H9 (cell line): Measurements from ENCODE around the gene KIAA1671. TPM values are rescaled to one million over a fixed set of nuclear protein-coding genes. Genes with fewer than 3 reads are reported as not detected.

Source experiments
- DNase-seq: peaks from one replicate; pipeline ENCODE4 v3.0.0-alpha.2; 2017
- H2AFZ ChIP-seq: one replicate; pipeline ENCODE4 v1.6.1; 2013; ENCODE audit warnings: mild to moderate bottlenecking, low read length, control low read depth, moderate library complexity
- H2AK5ac ChIP-seq: 2 replicates; pipeline ENCODE4 v1.6.1; 2013; ENCODE audit warnings: low read length, control low read depth, mixed read lengths; ENCODE audit not compliant: insufficient read length
- H2BK120ac ChIP-seq: one replicate; pipeline ENCODE4 v1.6.1; 2013; ENCODE audit warnings: low read depth, mild to moderate bottlenecking, low read length, control low read depth, inconsistent platforms; ENCODE audit not compliant: poor library complexity, severe bottlenecking
- H2BK12ac ChIP-seq: 2 replicates; pipeline ENCODE4 v1.6.1; 2013; ENCODE audit warnings: low read length, control low read depth, mixed read lengths, low read depth; ENCODE audit not compliant: insufficient read length
- H2BK15ac ChIP-seq: 2 replicates; pipeline ENCODE4 v1.6.1; 2013; ENCODE audit warnings: low read depth, low read length, control low read depth
- H2BK20ac ChIP-seq: one replicate; pipeline ENCODE4 v1.6.1; 2013; ENCODE audit warnings: low read depth, mild to moderate bottlenecking, low read length, control low read depth, inconsistent platforms; ENCODE audit not compliant: poor library complexity, severe bottlenecking
- H2BK5ac ChIP-seq: 2 replicates; pipeline ENCODE4 v1.6.1; 2013; ENCODE audit warnings: low read length, control low read depth, mixed read lengths; ENCODE audit not compliant: insufficient read length
- H3K14ac ChIP-seq: 2 replicates; pipeline ENCODE4 v1.6.1; 2013; ENCODE audit warnings: low read length, control low read depth; ENCODE audit not compliant: insufficient read depth
- H3K18ac ChIP-seq: 2 replicates; pipeline ENCODE4 v1.6.1; 2013; ENCODE audit warnings: low read depth, mild to moderate bottlenecking, mixed read lengths, low read length, control low read depth; ENCODE audit not compliant: insufficient read length
- H3K23ac ChIP-seq: 2 replicates; pipeline ENCODE4 v1.6.1; 2013; ENCODE audit warnings: low read length, control low read depth, mixed read lengths, low read depth; ENCODE audit not compliant: insufficient read length
- H3K23me2 ChIP-seq: 2 replicates; pipeline ENCODE4 v1.6.1; 2013; ENCODE audit warnings: low read depth, mild to moderate bottlenecking, mixed read lengths, low read length, control low read depth; ENCODE audit not compliant: insufficient read length, poor library complexity, severe bottlenecking
- H3K27ac ChIP-seq: 2 replicates; pipeline ENCODE4 v1.5.1; 2013; ENCODE audit warnings: low read length, control low read depth, mixed read lengths, low read depth; ENCODE audit not compliant: insufficient read length
- H3K27me3 ChIP-seq: 2 replicates; pipeline ENCODE4 v1.6.1; 2013; ENCODE audit warnings: low read length, control low read depth, inconsistent platforms; ENCODE audit not compliant: insufficient read depth
- H3K4ac ChIP-seq: 2 replicates; pipeline ENCODE4 v1.6.1; 2013; ENCODE audit warnings: low read depth, mild to moderate bottlenecking, control low read depth, inconsistent platforms, low read length, moderate library complexity
- H3K4me1 ChIP-seq: 2 replicates; pipeline ENCODE4 v1.6.1; 2013; ENCODE audit warnings: low read length, control low read depth, inconsistent platforms; ENCODE audit not compliant: insufficient read depth
- H3K4me2 ChIP-seq: 2 replicates; pipeline ENCODE4 v1.6.1; 2013; ENCODE audit warnings: low read length, control low read depth, mixed read lengths; ENCODE audit not compliant: insufficient read length, insufficient read depth
- H3K56ac ChIP-seq: 2 replicates; pipeline ENCODE4 v1.6.1; 2013; ENCODE audit warnings: low read depth, mild to moderate bottlenecking, mixed read lengths, low read length, control low read depth; ENCODE audit not compliant: insufficient read length
- H3K79me1 ChIP-seq: 2 replicates; pipeline ENCODE4 v1.6.1; 2013; ENCODE audit warnings: low read depth, mild to moderate bottlenecking, moderate library complexity, low read length, control low read depth, inconsistent platforms; ENCODE audit not compliant: insufficient read depth, poor library complexity, severe bottlenecking
- H3K79me2 ChIP-seq: 2 replicates; pipeline ENCODE4 v1.6.1; 2013; ENCODE audit warnings: low read length, control low read depth, inconsistent platforms; ENCODE audit not compliant: insufficient read depth
- H3K9ac ChIP-seq: 2 replicates; pipeline ENCODE4 v1.6.1; 2013; ENCODE audit warnings: low read length, control low read depth, mixed read lengths; ENCODE audit not compliant: insufficient read length; ENCODE audit errors: extremely low read depth
- H3K9me3 ChIP-seq: one replicate; pipeline ENCODE4 v1.6.1; 2013; ENCODE audit warnings: low read depth, low read length, inconsistent platforms; ENCODE audit not compliant: control insufficient read depth
- H3T11ph ChIP-seq: one replicate; pipeline ENCODE4 v1.6.1; 2013; ENCODE audit warnings: mild to moderate bottlenecking, low read length, control low read depth, inconsistent platforms
- H4K20me1 ChIP-seq: one replicate; pipeline ENCODE4 v1.6.1; 2013; ENCODE audit not compliant: control insufficient read depth, insufficient read length, insufficient read depth
- H4K5ac ChIP-seq: 2 replicates; pipeline ENCODE4 v1.6.1; 2013; ENCODE audit warnings: low read depth, mild to moderate bottlenecking, mixed read lengths, low read length, control low read depth; ENCODE audit not compliant: insufficient read length
- H4K8ac ChIP-seq: replicated peaks from 2 replicates; pipeline ENCODE4 v1.6.1; 2013; ENCODE audit warnings: low read length, control low read depth, mixed read lengths, low read depth; ENCODE audit not compliant: insufficient read length
- H4K91ac ChIP-seq: 2 replicates; pipeline ENCODE4 v1.6.1; 2013; ENCODE audit warnings: low read depth, mild to moderate bottlenecking, moderate library complexity, mixed read lengths, low read length, control low read depth; ENCODE audit not compliant: insufficient read length
- H3K27ac Mint-ChIP-seq, 3 experiments: 2 replicates in 2 of 3; 3 replicates in 1 of 3; pipeline ENCODE4 v1.8.0; 2020 to 2021; ENCODE audit warnings: mixed read lengths in 3 of 3, mild to moderate bottlenecking in 1 of 3, moderate library complexity in 1 of 3
- H3K27me3 Mint-ChIP-seq: 2 replicates; pipeline ENCODE4 v1.8.0; 2021; ENCODE audit warnings: low read depth, mild to moderate bottlenecking, moderate library complexity, mixed read lengths
- H3K36me3 Mint-ChIP-seq, 3 experiments: 2 replicates in 2 of 3; 3 replicates in 1 of 3; pipeline ENCODE4 v1.8.0; 2020 to 2021; ENCODE audit warnings: low read depth in 3 of 3, mixed read lengths in 3 of 3; ENCODE audit not compliant: insufficient read depth in 1 of 3
- H3K4me1 Mint-ChIP-seq, 2 experiments: 2 replicates each; pipeline ENCODE4 v1.8.0; 2020; ENCODE audit warnings: mixed read lengths in 2 of 2
- H3K4me3 Mint-ChIP-seq, 2 experiments: 2 replicates in 1 of 2; 3 replicates in 1 of 2; pipeline ENCODE4 v1.8.0; 2020 to 2021; ENCODE audit warnings: mild to moderate bottlenecking in 2 of 2, mixed read lengths in 2 of 2, moderate library complexity in 1 of 2
- H3K9me3 Mint-ChIP-seq, 2 experiments: 2 replicates in 1 of 2; 3 replicates in 1 of 2; pipeline ENCODE4 v1.8.0; 2020; ENCODE audit warnings: mild to moderate bottlenecking in 2 of 2, mixed read lengths in 2 of 2, moderate library complexity in 1 of 2
- WGBS: extraction: QIAGEN DNeasy Blood & Tissue Kit; methylation state at CpG from one replicate; pipeline ENCODE4 v1.1.7; 2013; ENCODE audit warnings: missing lambda C conversion rate, low lambda C conversion rate, mixed read lengths; ENCODE audit not compliant: insufficient read length; ENCODE audit errors: extremely low coverage; 5-methylcytosine and 5-hydroxymethylcytosine counted together
- total RNA-seq: library from RNA; stranded (reverse); gene quantifications from 2 replicates; pipeline ENCODE4 v1.2.1, GENCODE V29; 2021
- TF ChIP-seq, protein P1 (sequence below): fragments of 200-600 bp; sonication (generic); conservative IDR thresholded peaks from 3 replicates; pipeline ENCODE4 v1.8.0; 2021; ENCODE audit warnings: antibody characterized with exemption, mild to moderate bottlenecking

The KIAA1671 gene
- total RNA-seq, 1 experiment from 2014 or later, result 22.6 TPM

DNA sequence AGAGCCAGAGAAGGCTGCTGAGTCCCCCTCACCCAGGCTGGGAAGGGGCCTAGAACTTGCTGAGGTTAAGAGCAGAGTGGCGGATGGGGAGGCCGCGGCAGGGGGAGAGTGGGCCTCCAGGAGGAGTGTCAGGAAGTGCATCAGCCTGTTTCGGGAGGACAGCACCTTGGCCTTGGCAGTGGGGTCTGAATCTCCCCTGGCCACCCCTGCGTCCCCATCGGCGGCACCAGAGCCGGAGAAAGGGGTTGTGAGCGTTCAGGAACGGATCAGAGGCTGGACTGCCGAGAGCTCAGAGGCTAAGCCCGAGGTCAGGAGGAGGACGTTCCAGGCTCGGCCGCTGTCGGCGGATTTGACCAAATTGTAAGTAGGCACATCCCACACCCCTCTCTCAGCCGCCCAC, 76.7 kb downstream of the KIAA1671 start:
- TF ChIP-seq, protein P1, sequence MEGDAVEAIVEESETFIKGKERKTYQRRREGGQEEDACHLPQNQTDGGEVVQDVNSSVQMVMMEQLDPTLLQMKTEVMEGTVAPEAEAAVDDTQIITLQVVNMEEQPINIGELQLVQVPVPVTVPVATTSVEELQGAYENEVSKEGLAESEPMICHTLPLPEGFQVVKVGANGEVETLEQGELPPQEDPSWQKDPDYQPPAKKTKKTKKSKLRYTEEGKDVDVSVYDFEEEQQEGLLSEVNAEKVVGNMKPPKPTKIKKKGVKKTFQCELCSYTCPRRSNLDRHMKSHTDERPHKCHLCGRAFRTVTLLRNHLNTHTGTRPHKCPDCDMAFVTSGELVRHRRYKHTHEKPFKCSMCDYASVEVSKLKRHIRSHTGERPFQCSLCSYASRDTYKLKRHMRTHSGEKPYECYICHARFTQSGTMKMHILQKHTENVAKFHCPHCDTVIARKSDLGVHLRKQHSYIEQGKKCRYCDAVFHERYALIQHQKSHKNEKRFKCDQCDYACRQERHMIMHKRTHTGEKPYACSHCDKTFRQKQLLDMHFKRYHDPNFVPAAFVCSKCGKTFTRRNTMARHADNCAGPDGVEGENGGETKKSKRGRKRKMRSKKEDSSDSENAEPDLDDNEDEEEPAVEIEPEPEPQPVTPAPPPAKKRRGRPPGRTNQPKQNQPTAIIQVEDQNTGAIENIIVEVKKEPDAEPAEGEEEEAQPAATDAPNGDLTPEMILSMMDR, result no peak
- H2BK5ac ChIP-seq, result no peak overlapping the region
- Mint-ChIP-seq H3K27me3 (no peaks in the 10 kb centered on the region), H3K36me3 (peaks cover 4 to 29% (median 25%) of the 10 kb centered on the region in 3 experiments; a peak in 5 of 7 replicates), H3K9me3 (no peaks in the 10 kb centered on the region), H3K4me1 (peaks cover 11 to 17% of the 10 kb centered on the region in 2 experiments), H3K4me3 (no peak overlapping the region), H3K27ac (no peak overlapping the region; a peak in 1 of 7 replicates)
- H3K14ac ChIP-seq, result no peak overlapping the region
- H3K23ac ChIP-seq, result no peak overlapping the region
- no peak overlapping the region for H3K27ac ChIP-seq
- no peak overlapping the region for H3K18ac ChIP-seq
- DNase-seq, result no peak
- H3K79me1 ChIP-seq, result no peaks in the 10 kb centered on the region
- H4K20me1 ChIP-seq, result no peaks in the 10 kb centered on the region
- H2AK5ac ChIP-seq, result no peak overlapping the region
- H4K5ac ChIP-seq, result no peak overlapping the region
- H2AFZ ChIP-seq, result no peak overlapping the region
- no peaks in the 10 kb centered on the region for H3K23me2 ChIP-seq
- H3K9me3 ChIP-seq, result no peaks in the 10 kb centered on the region
- no peak overlapping the region for H2BK120ac ChIP-seq
- no peaks in the 10 kb centered on the region; the same call in 1 of the 2 replicates for H3K4me1 ChIP-seq
- H3T11ph ChIP-seq, result no peak overlapping the region
- H2BK12ac ChIP-seq, result no peak overlapping the region
- H4K8ac ChIP-seq, result no peak overlapping the region
- no peak overlapping the region for H3K4me2 ChIP-seq
- no CpG with 5 or more reads among the region's 18 CpGs for WGBS
- no peak overlapping the region; the same call in 1 of the 2 replicates for H2BK15ac ChIP-seq
- no peak overlapping the region for H3K9ac ChIP-seq
- H3K27me3 ChIP-seq, result no peaks in the 10 kb centered on the region
- no peak overlapping the region for H3K56ac ChIP-seq
- no peak overlapping the region for H2BK20ac ChIP-seq
- no peaks in the 10 kb centered on the region for H3K79me2 ChIP-seq
- no peak overlapping the region for H4K91ac ChIP-seq
- H3K4ac ChIP-seq, result no peak overlapping the region
